SIG-M5 treated with dmso at 0.1 percent for 504 hours (cell line): ENCODE data around the gene MAPRE3.

Source experiments
- DNase-seq: peaks from one replicate; lab custom pipeline; 2025; ENCODE audit not compliant: unreplicated experiment; lab: John Stamatoyannopoulos, UW

Gene MAPRE3

GRCh38 chr2:26982102-26982742, 11.8 kb downstream of the MAPRE3 start:
- DNase-seq, result peak; percentile 62

- DNase-seq, result no peak
Observed at GRCh38 chr2:26983746-26984145, 13.3 kb downstream of the MAPRE3 start.

GRCh38 chr2:26985807-26986206, 15.4 kb downstream of the MAPRE3 start:
- no peak for DNase-seq

GRCh38 chr2:26986576-26986975, 16.1 kb downstream of the MAPRE3 start:
- DNase-seq, result no peak

- DNase-seq, result no peak
Observed at GRCh38 chr2:26988058-26988860, 17.8 kb downstream of the MAPRE3 start.

- DNase-seq, result no peak
Observed at GRCh38 chr2:26989156-26989555, 18.7 kb downstream of the MAPRE3 start.

GRCh38 chr2:26991717-26992116, 21.3 kb downstream of the MAPRE3 start:
- DNase-seq, result no peak

GRCh38 chr2:26993768-26994167, 23.3 kb downstream of the MAPRE3 start:
- no peak for DNase-seq

- DNase-seq, result no peak
Observed at GRCh38 chr2:26994983-26995382, 24.5 kb downstream of the MAPRE3 start.

GRCh38 chr2:26997394-26997793, 27.0 kb downstream of the MAPRE3 start:
- no peak for DNase-seq

- DNase-seq, result no peak
Observed at GRCh38 chr2:26998323-26998722, 27.9 kb downstream of the MAPRE3 start.

- DNase-seq, result peak; percentile 31
Observed at GRCh38 chr2:27000228-27000627, 29.8 kb downstream of the MAPRE3 start.

GRCh38 chr2:27000995-27001394, 30.6 kb downstream of the MAPRE3 start:
- DNase-seq, result no peak

GRCh38 chr2:27001950-27002349, 31.5 kb downstream of the MAPRE3 start:
- no peak for DNase-seq

- no peak for DNase-seq
Observed at GRCh38 chr2:27003007-27003406, 32.6 kb downstream of the MAPRE3 start.

GRCh38 chr2:27003857-27004256, 33.4 kb downstream of the MAPRE3 start:
- no peak for DNase-seq

- no peak for DNase-seq
Observed at GRCh38 chr2:27006602-27007415, 36.4 kb downstream of the MAPRE3 start.

GRCh38 chr2:27007416-27008374, 37.3 kb downstream of the MAPRE3 start:
- no peak for DNase-seq

- DNase-seq, result no peak
Observed at GRCh38 chr2:27008678-27009077, 38.2 kb downstream of the MAPRE3 start.

GRCh38 chr2:27009083-27009482, 38.6 kb downstream of the MAPRE3 start:
- no peak for DNase-seq

- no peak for DNase-seq
Observed at GRCh38 chr2:27009716-27010115, 39.3 kb downstream of the MAPRE3 start.
